Measurements from ENCODE around the gene ARID5B.

The ARID5B gene

GRCh38 chr10:61961278-61961677 is 59.8 kb downstream of the ARID5B start:
- TF ChIP-seq MYC (IDR thresholded peaks at IDR 0.05; ENCODE audit: low read depth, low read length) (no peak), CTCF (IDR thresholded peaks at IDR 0.05; ENCODE audit: low read depth, low read length) (no peak), POLR2A (IDR thresholded peaks at IDR 0.05; ENCODE audit: extremely low read depth, insufficient read length) (no peak), MAX (IDR thresholded peaks at IDR 0.05; ENCODE audit: low read depth, low read length) (no peak)
- no peak overlapping the region for H3K4me3 ChIP-seq (ENCODE audit: low read depth, low read length)
- peak; percentile 16 for DNase-seq (ENCODE audit: low read depth)

GRCh38 chr10:61962971-61963370 is 61.5 kb downstream of the ARID5B start:
- no peak for TF ChIP-seq MAX (IDR thresholded peaks at IDR 0.05; ENCODE audit: low read depth, low read length)
- no peak for TF ChIP-seq POLR2A (IDR thresholded peaks at IDR 0.05; ENCODE audit: extremely low read depth, insufficient read length)
- TF ChIP-seq CTCF (IDR thresholded peaks at IDR 0.05; ENCODE audit: low read depth, low read length) = no peak
- TF ChIP-seq MYC (IDR thresholded peaks at IDR 0.05; ENCODE audit: low read depth, low read length) = no peak
- H3K4me3 ChIP-seq (ENCODE audit: low read depth, low read length) = no peak overlapping the region
- DNase-seq (ENCODE audit: low read depth) = no peak

- TF ChIP-seq CTCF (IDR thresholded peaks at IDR 0.05; ENCODE audit: low read depth, low read length) = no peak
- no peak for TF ChIP-seq POLR2A (IDR thresholded peaks at IDR 0.05; ENCODE audit: extremely low read depth, insufficient read length)
- no peak for TF ChIP-seq MYC (IDR thresholded peaks at IDR 0.05; ENCODE audit: low read depth, low read length)
- TF ChIP-seq MAX (IDR thresholded peaks at IDR 0.05; ENCODE audit: low read depth, low read length) = no peak
- no peak for DNase-seq (ENCODE audit: low read depth)
- no peak overlapping the region for H3K4me3 ChIP-seq (ENCODE audit: low read depth, low read length)
Measured at GRCh38 chr10:61963669-61964058, 62.2 kb downstream of the ARID5B start.

GRCh38 chr10:61964059-61964709 is 62.7 kb downstream of the ARID5B start:
- no peak overlapping the region for H3K4me3 ChIP-seq (ENCODE audit: low read depth, low read length)
- no peak for DNase-seq (ENCODE audit: low read depth)
- no peak for TF ChIP-seq CTCF (IDR thresholded peaks at IDR 0.05; ENCODE audit: low read depth, low read length)

- no peak for TF ChIP-seq MYC (IDR thresholded peaks at IDR 0.05; ENCODE audit: low read depth, low read length)
- TF ChIP-seq CTCF (IDR thresholded peaks at IDR 0.05; ENCODE audit: low read depth, low read length) = no peak
- no peak for TF ChIP-seq POLR2A (IDR thresholded peaks at IDR 0.05; ENCODE audit: extremely low read depth, insufficient read length)
- TF ChIP-seq MAX (IDR thresholded peaks at IDR 0.05; ENCODE audit: low read depth, low read length) = no peak
- H3K4me3 ChIP-seq (ENCODE audit: low read depth, low read length) = no peak overlapping the region
- DNase-seq (ENCODE audit: low read depth) = no peak
Measured at GRCh38 chr10:61964949-61965702, 63.6 kb downstream of the ARID5B start.
